ENCODE measurements around the gene UXS1.
"Not testable (repeated sequence)": the region's sequence is repeated elsewhere in the genome, so short reads cannot be mapped to it uniquely, and the experiment has no call there.

Gene UXS1

GRCh38 chr2:106159866-106160785, 34.0 kb downstream of the UXS1 start:
- no peak for DNase-seq

GRCh38 chr2:106158871-106159270, 35.2 kb downstream of the UXS1 start:
- DNase-seq, result no peak

- no peak for DNase-seq
Observed at GRCh38 chr2:106158131-106158530, 36.0 kb downstream of the UXS1 start.

GRCh38 chr2:106157416-106157815, 36.7 kb downstream of the UXS1 start:
- DNase-seq, result no peak

GRCh38 chr2:106156305-106157296, 37.5 kb downstream of the UXS1 start:
- DNase-seq, result no peak

GRCh38 chr2:106153781-106154180, 40.3 kb downstream of the UXS1 start:
- no peak for DNase-seq

- no peak for DNase-seq
Observed at GRCh38 chr2:106147665-106148064, 46.4 kb downstream of the UXS1 start.

GRCh38 chr2:106147159-106147558, 46.9 kb downstream of the UXS1 start:
- DNase-seq, result no peak

GRCh38 chr2:106144621-106145331, 49.3 kb downstream of the UXS1 start:
- no peak for DNase-seq

- DNase-seq, result no peak
Observed at GRCh38 chr2:106143495-106144215, 50.4 kb downstream of the UXS1 start.

GRCh38 chr2:106142683-106143082, 51.4 kb downstream of the UXS1 start:
- DNase-seq, result no peak

GRCh38 chr2:106140913-106141312, 53.2 kb downstream of the UXS1 start:
- no peak for DNase-seq

- no peak for DNase-seq
Observed at GRCh38 chr2:106140113-106140512, 54.0 kb downstream of the UXS1 start.

GRCh38 chr2:106139238-106139935, 54.7 kb downstream of the UXS1 start:
- no peak for DNase-seq

GRCh38 chr2:106138543-106139237, 55.4 kb downstream of the UXS1 start:
- DNase-seq, result no peak

GRCh38 chr2:106137731-106138521, 56.2 kb downstream of the UXS1 start:
- DNase-seq, result no peak

GRCh38 chr2:106131192-106131591, 62.9 kb downstream of the UXS1 start:
- DNase-seq, result not testable (repeated sequence)

- DNase-seq, result no peak
Observed at GRCh38 chr2:106130251-106130998, 63.7 kb downstream of the UXS1 start.

- DNase-seq, result no peak
Observed at GRCh38 chr2:106129592-106129991, 64.5 kb downstream of the UXS1 start.

All from cerebellar nuclear complex (tissue), 1 donor.